Epithelial cell of esophagus (primary cell): Measurements from ENCODE around the gene LRRC32.
A peak's percentile ranks its signal among the peaks of the same experiment; 100 is the strongest.

Source experiments
- DNase-seq: peaks from one replicate; pipeline ENCODE4 v3.0.0; 2010; ENCODE audit warnings: low read depth
- H3K4me3 ChIP-seq: 2 replicates; pipeline ENCODE4 v1.5.1; 2011; ENCODE audit warnings: mild to moderate bottlenecking, low read length, control low read depth
- CTCF ChIP-seq: IDR thresholded peaks from 2 replicates; pipeline ENCODE4 v1.5.1; 2011; ENCODE audit warnings: low read depth, mild to moderate bottlenecking, low read length, control low read depth, inconsistent platforms; ENCODE audit not compliant: insufficient read depth; ENCODE audit errors: missing control alignments

Gene LRRC32

DNA sequence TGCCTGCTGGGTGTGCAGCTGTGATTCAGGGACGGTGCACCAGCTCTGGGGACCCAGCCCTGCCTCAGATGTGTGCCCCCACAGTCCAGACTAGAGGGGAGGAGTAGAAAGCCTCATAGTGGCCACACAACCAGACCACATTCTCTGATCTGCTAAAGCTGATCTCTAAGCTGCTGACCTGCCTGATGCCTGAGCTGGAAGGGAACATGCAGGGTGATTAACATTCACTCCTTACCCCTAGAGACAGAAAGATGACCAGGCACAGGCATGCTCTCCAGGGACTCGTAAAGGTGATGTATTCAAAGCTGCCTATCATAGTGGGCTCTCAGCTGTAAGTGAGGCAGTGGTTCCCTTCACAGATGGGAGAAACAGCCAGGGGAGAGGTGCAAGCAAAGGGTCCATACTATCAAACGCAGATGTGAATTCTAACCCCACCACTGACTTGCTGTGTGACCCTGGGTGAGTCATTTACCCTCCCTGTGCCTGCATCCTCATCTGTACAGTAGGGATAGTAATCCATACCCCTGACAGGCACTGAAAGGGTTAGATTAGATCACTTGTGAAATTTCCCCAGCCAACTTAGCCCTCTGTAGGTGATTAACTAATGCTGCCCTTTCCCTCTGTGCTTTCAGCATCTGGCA, 29.0 kb upstream of the LRRC32 start:
- TF ChIP-seq CTCF: no peak
- no peak overlapping the region for H3K4me3 ChIP-seq
- DNase-seq: no peak

- DNase-seq: peak; percentile 27
- peak; percentile 7 for TF ChIP-seq CTCF
These were observed 27.9 kb upstream of the LRRC32 start for GRCh38 chr11:76698321-76699043.

DNA sequence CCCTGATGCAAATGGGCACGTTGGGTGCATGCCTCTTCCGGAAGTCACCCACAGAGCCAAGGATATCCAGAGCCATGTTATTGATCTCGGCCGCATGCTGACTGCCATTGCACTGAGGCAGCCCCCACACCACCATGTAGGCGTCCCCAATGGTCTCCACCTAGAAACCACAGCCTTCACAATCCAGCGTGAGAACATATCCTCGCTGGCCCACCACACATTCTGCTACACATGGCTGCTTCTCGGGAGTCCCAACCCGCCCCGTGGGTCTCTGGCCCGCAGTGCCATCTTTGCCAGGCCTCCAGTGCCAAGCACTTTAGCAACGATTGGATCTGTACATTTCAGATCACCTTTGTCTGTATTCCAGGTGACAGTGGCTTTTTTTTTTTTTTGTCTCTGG, 26.2 kb upstream of the LRRC32 start:
- H3K4me3 ChIP-seq: no peak overlapping the region
- no peak for TF ChIP-seq CTCF
- DNase-seq: no peak

More at GRCh38 chr11:76698321-76699043, 27.9 kb upstream of the LRRC32 start:
- no peak overlapping the region for H3K4me3 ChIP-seq

- no peak overlapping the region for H3K4me3 ChIP-seq
- DNase-seq: no peak
- TF ChIP-seq CTCF: no peak
These were observed 25.2 kb upstream of the LRRC32 start for GRCh38 chr11:76695771-76696170.

GRCh38 chr11:76695133-76695532, 24.6 kb upstream of the LRRC32 start:
- DNase-seq: no peak
- H3K4me3 ChIP-seq: no peak overlapping the region
- TF ChIP-seq CTCF: no peak

GRCh38 chr11:76694664-76695063, 24.1 kb upstream of the LRRC32 start:
- no peak overlapping the region for H3K4me3 ChIP-seq
- DNase-seq: peak; percentile 79
- no peak for TF ChIP-seq CTCF
